Urinary bladder (tissue), 4 donors: Measurements from ENCODE around the gene SMIM8. TPM values are rescaled to one million over a fixed set of nuclear protein-coding genes. Genes with fewer than 3 reads are reported as not detected.
"Not testable (repeated sequence)": the region's sequence is repeated elsewhere in the genome, so short reads cannot be mapped to it uniquely, and the experiment has no call there.

Experiments
- DNase-seq: peaks from one replicate; pipeline ENCODE4 v3.0.0-alpha.2; 2015; ENCODE audit errors: extremely low spot score
- H3K27ac ChIP-seq: one replicate; pipeline ENCODE4 v1.5.1; 2013; ENCODE audit warnings: low read depth, mild to moderate bottlenecking, moderate library complexity
- H3K36me3 ChIP-seq: one replicate; pipeline ENCODE4 v1.6.1; 2013; ENCODE audit warnings: mild to moderate bottlenecking, moderate library complexity; ENCODE audit not compliant: insufficient read depth
- H3K4me1 ChIP-seq: one replicate; pipeline ENCODE4 v1.6.1; 2013; ENCODE audit warnings: mild to moderate bottlenecking, moderate library complexity; ENCODE audit not compliant: insufficient read depth
- H3K4me3 ChIP-seq: one replicate; pipeline ENCODE4 v1.5.1; 2013; ENCODE audit warnings: low read depth, low read length
- WGBS: extraction: QIAGEN DNeasy Blood & Tissue Kit; methylation state at CpG from one replicate; pipeline ENCODE4 v1.1.7; 2013; 5-methylcytosine and 5-hydroxymethylcytosine counted together
- polyA plus RNA-seq: library from polyadenylated mRNA; stranded (reverse); fragments of 200-250 nt; gene quantifications from one replicate; pipeline ENCODE4 v1.2.3, GENCODE V29; 2013
- total RNA-seq: library from RNA; depleted of rRNA; stranded (reverse); fragments of >200 nt; gene quantifications from one replicate; pipeline ENCODE4 v1.2.3, GENCODE V29; 2014
- donor health status: healthy with polysubstance abuse.
- donor health status: healthy.

SMIM8 gene
- 37.8 TPM for total RNA-seq
- polyA plus RNA-seq = 9.6 TPM

GRCh38 chr6:87322304-87323212 lies at the start of gene SMIM8:
SMIM8 (plus strand) TSS chr6:87322588; CDS start chr6:87337032, 14,444 bp downstream.
- peak within 1 kb of the TSS; percentile 91 for H3K4me3 ChIP-seq
- no peak for DNase-seq
- H3K4me1 ChIP-seq = no peaks in the 10 kb centered on the region
- WGBS = under 1% methylated on average over 60 of the region's 60 CpGs
- no peak within 1 kb of the TSS for H3K27ac ChIP-seq
- no peaks in the 10 kb centered on the region for H3K36me3 ChIP-seq

- Histone ChIP-seq H3K36me3 (no peaks in the 10 kb centered on the region), H3K4me3 (no peak overlapping the region), H3K27ac (no peak overlapping the region), H3K4me1 (no peaks in the 10 kb centered on the region)
- WGBS = 52% methylated on average over 7 of the region's 7 CpGs
- no peak for DNase-seq
These were observed 47.6 kb upstream of the SMIM8 start for GRCh38 chr6:87274660-87275274.

DNA sequence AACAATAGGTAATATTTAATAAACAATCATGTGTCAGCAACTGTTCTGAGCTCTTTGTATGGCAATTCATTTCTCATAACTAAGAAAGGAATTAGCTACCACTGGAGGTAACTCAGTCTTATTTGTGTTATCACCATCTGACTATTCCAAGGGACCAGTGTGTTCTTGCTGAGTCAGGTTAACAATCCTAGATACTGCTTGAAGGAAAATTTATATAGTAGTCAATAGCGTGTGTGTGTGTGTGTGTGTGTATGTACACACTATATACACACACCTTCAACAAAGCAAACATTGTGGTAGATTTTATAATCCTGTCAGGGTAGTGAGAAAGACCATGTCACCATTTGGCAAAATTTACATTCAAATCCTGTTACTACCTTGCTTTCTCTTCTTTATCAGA lies 45.8 kb upstream of the SMIM8 start:
- Histone ChIP-seq H3K4me3 (no peak overlapping the region), H3K36me3 (no peaks in the 10 kb centered on the region), H3K4me1 (no peaks in the 10 kb centered on the region), H3K27ac (no peak overlapping the region)
- DNase-seq = no peak
- WGBS = 59% methylated on average over 1 of the region's 1 CpG

- DNase-seq = no peak
- Histone ChIP-seq H3K4me1 (no peaks in the 10 kb centered on the region), H3K36me3 (no peaks in the 10 kb centered on the region), H3K4me3 (no peak overlapping the region), H3K27ac (no peak overlapping the region)
These were observed 45.3 kb upstream of the SMIM8 start for GRCh38 chr6:87277123-87277522.

DNA sequence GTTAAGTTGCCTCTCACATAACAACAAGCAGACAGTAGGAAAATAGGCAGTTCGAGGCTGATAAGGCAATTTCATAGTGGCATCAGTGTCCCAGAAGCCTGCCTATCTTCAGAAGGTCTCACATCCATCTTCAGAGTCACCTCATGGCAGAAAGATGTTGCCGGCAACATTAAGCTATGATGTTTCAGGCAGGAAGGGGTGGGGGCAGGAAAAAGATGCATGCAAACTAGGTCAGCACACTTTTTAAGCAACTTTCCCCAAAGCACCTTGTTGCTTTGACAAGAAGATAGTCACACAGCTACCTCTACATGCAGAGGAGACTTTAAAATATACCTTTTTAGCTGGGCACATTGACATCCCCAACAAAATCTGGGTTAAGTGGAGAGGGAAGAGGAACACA lies 43.2 kb upstream of the SMIM8 start:
- no peak for DNase-seq
- no peak overlapping the region for H3K27ac ChIP-seq
- H3K4me1 ChIP-seq = no peaks in the 10 kb centered on the region
- H3K4me3 ChIP-seq = no peak overlapping the region
- no peaks in the 10 kb centered on the region for H3K36me3 ChIP-seq
- WGBS = 36% methylated on average over 2 of the region's 2 CpGs

GRCh38 chr6:87281426-87281825 lies 41.0 kb upstream of the SMIM8 start:
- WGBS = 68% methylated on average over 1 of the region's 1 CpG
- Histone ChIP-seq H3K4me3 (no peak overlapping the region), H3K36me3 (no peaks in the 10 kb centered on the region), H3K27ac (no peak overlapping the region), H3K4me1 (no peaks in the 10 kb centered on the region)
- DNase-seq = no peak

- Histone ChIP-seq H3K27ac (no peak overlapping the region), H3K4me1 (no peaks in the 10 kb centered on the region), H3K4me3 (no peak overlapping the region), H3K36me3 (no peaks in the 10 kb centered on the region)
- no peak for DNase-seq
- 89% methylated on average over 1 of the region's 1 CpG for WGBS
These were observed 39.6 kb upstream of the SMIM8 start for GRCh38 chr6:87282743-87283142.

DNA sequence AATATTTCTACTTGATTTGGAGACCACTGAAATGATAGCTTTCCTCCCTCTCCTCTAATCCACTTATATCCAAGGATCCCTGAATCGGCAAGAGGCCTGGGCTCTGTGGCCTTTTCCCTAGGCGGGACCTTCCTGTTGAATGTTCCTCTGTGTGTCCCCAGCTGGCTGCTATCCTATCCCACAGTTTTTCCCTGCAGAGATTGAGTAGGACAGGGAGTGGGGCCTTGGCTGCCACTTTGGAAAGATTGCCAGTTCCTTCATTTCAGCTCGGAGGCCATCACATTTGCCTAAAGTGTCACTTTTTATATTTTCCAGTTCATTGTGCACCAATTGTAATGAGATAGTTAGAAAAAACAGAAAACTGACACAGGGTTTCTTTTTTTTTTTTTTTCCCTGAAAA lies 38.9 kb upstream of the SMIM8 start:
- DNase-seq = no peak
- no peaks in the 10 kb centered on the region for H3K4me1 ChIP-seq
- no peaks in the 10 kb centered on the region for H3K36me3 ChIP-seq
- 75% methylated on average over 3 of the region's 3 CpGs for WGBS
- no peak overlapping the region for H3K27ac ChIP-seq
- H3K4me3 ChIP-seq = no peak overlapping the region

- 95% methylated on average over 2 of the region's 2 CpGs for WGBS
- Histone ChIP-seq H3K4me3 (no peak overlapping the region), H3K36me3 (no peaks in the 10 kb centered on the region)
These were observed 35.1 kb upstream of the SMIM8 start for GRCh38 chr6:87287251-87287650.

GRCh38 chr6:87289571-87289970 lies 32.8 kb upstream of the SMIM8 start:
- 90% methylated on average over 3 of the region's 3 CpGs for WGBS
- H3K4me3 ChIP-seq = no peak overlapping the region
- DNase-seq = no peak
- no peaks in the 10 kb centered on the region for H3K4me1 ChIP-seq
- H3K36me3 ChIP-seq = no peaks in the 10 kb centered on the region
- no peak overlapping the region for H3K27ac ChIP-seq

More at GRCh38 chr6:87287251-87287650, 35.1 kb upstream of the SMIM8 start:
- DNase-seq = no peak
- Histone ChIP-seq H3K4me1 (no peaks in the 10 kb centered on the region), H3K27ac (no peak overlapping the region)

DNA sequence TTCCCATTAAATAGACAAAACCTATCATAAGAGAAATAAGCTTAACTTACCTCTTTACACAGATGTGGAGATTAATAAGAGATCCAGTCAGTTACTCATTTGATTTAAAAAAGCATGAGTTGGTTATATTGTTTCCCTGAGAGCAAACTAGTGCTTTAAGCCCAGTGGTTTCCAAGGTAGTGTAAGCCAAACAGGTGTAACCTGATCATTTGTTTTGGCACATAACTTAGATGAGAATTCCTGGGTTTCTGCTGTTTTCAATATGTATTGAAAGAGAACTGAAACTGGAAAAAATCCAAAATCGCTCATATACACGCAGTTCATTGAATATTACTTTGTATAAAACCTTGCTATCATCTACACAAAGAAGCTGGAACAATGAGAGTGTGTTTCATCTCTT lies 30.5 kb upstream of the SMIM8 start:
- H3K36me3 ChIP-seq = no peaks in the 10 kb centered on the region
- H3K4me1 ChIP-seq = no peaks in the 10 kb centered on the region
- H3K4me3 ChIP-seq = no peak overlapping the region
- 80% methylated on average over 2 of the region's 2 CpGs for WGBS
- no peak overlapping the region for H3K27ac ChIP-seq
- no peak for DNase-seq

GRCh38 chr6:87293526-87293925 lies 28.9 kb upstream of the SMIM8 start:
- H3K27ac ChIP-seq = no peak overlapping the region
- H3K4me3 ChIP-seq = no peak overlapping the region
- no peaks in the 10 kb centered on the region for H3K4me1 ChIP-seq
- no peak for DNase-seq
- WGBS = 84% methylated on average over 4 of the region's 4 CpGs
- no peaks in the 10 kb centered on the region for H3K36me3 ChIP-seq

DNA sequence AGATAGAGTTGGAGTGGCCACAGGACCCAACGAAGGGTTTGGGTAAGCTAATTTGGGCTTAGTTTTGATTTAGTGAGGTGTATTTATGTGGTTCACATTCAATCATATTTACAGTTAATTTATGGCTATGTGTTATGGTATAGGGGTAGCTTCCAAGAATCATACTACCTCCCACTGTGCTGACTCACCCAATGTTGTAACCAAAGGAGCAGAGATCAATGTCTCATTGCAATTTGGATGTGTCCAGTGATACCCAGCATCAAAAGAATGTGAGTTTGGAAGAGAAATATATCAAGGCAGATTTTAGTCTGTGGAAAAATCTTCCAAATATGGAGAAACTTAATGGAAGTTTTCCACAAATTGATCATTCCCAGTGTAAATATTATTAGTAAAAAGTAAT lies 25.3 kb upstream of the SMIM8 start:
- no peaks in the 10 kb centered on the region for H3K4me1 ChIP-seq
- H3K36me3 ChIP-seq = no peaks in the 10 kb centered on the region
- no peak for DNase-seq
- no peak overlapping the region for H3K27ac ChIP-seq
- H3K4me3 ChIP-seq = no peak overlapping the region
- 68% methylated on average over 1 of the region's 1 CpG for WGBS

GRCh38 chr6:87301277-87301676 lies 21.1 kb upstream of the SMIM8 start:
- DNase-seq, H3K36me3 ChIP-seq, H3K27ac ChIP-seq, H3K4me3 ChIP-seq, H3K4me1 ChIP-seq: not testable (repeated sequence)
- WGBS = 76% methylated on average over 9 of the region's 9 CpGs
